ENCODE data around the gene PAK4. TPM values are rescaled to one million over a fixed set of nuclear protein-coding genes. Genes with fewer than 3 reads are reported as not detected.

Gene PAK4
- total and polyA plus RNA-seq, 2 experiments from 2014 or later, result 20.3 to 39.6 TPM

DNA sequence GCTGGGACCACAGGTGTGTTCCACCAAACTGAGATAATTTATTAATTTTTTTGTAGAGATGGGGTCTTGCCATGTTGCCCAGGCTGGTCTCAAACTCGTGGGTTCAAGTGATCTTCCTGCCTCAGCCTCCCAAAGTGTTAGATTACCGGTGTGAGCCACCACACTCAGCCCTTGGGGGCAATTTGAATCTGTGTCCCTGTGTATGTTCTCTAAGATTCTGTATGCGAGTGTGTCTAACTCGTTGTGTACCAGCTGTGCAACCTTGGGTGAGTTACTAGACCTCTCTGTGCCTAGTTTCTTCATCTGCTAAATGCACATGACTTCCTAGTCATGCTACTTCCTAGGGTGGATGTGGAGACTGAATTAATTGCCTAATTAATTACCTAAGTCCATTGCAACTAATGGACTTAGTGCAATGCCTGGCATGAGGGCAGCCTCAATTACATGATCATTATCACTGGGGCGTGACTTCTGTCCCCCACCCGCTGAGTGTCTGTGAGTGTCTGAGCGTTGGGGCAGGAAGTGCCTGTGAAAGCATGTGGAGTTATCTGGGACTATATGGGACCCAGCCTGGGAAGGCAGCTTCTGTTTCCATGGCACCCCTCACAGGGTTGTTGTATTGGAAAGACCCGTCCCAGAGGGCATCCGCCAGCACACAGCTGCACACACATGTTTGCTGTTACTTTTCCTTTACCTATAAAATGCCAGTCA, 69.4 kb downstream of the PAK4 start:
- Histone ChIP-seq H3K36me3 (replicated peaks; ENCODE audit: insufficient read depth, low read depth) (no peaks in the 10 kb centered on the region), H3K9me3 (ENCODE audit: low read depth) (no peaks in the 10 kb centered on the region), H4K20me1 (ENCODE audit: insufficient read depth, poor library complexity, severe bottlenecking) (no peaks in the 10 kb centered on the region), H3K9me2 (replicated peaks; ENCODE audit: insufficient read depth) (no peaks in the 10 kb centered on the region), H2AFZ (no peak overlapping the region), H3K27me3 (peaks cover 27% of the 10 kb centered on the region), H3K4me1 (ENCODE audit: insufficient read depth) (peaks cover 10% of the 10 kb centered on the region), H3K4me3 (no peak overlapping the region), H3K4me2 (no peak overlapping the region), H3K27ac (no peak overlapping the region), H3K79me2 (no peaks in the 10 kb centered on the region)
- TF ChIP-seq EZH2phosphoT487 (IDR thresholded peaks at IDR 0.05; ENCODE audit: low read depth, severe bottlenecking, unreplicated experiment) (no peak), CTCF (IDR thresholded peaks at IDR 0.05; ENCODE audit: poor library complexity) (no peak), EZH2 (IDR thresholded peaks at IDR 0.05; ENCODE audit: borderline replicate concordance) (no peak)
- DNase-seq (ENCODE audit: low spot score), result no peak
- WGBS (ENCODE audit: low lambda C conversion rate, missing lambda C conversion rate), result 54% methylated on average over 9 of the region's 9 CpGs

- Histone ChIP-seq H4K20me1 (ENCODE audit: insufficient read depth, poor library complexity, severe bottlenecking) (no peaks in the 10 kb centered on the region), H3K27ac (no peak overlapping the region), H3K36me3 (replicated peaks; ENCODE audit: insufficient read depth, low read depth) (no peaks in the 10 kb centered on the region), H3K4me3 (no peak overlapping the region), H3K4me2 (no peak overlapping the region), H3K4me1 (ENCODE audit: insufficient read depth) (peaks cover 10% of the 10 kb centered on the region), H3K9me3 (ENCODE audit: low read depth) (no peaks in the 10 kb centered on the region), H3K79me2 (no peaks in the 10 kb centered on the region), H3K27me3 (peaks cover 27% of the 10 kb centered on the region), H3K9me2 (replicated peaks; ENCODE audit: insufficient read depth) (no peaks in the 10 kb centered on the region), H2AFZ (no peak overlapping the region)
- no peak for DNase-seq (ENCODE audit: low spot score)
- WGBS (ENCODE audit: low lambda C conversion rate, missing lambda C conversion rate), result 61% methylated on average over 4 of the region's 9 CpGs
- TF ChIP-seq EZH2phosphoT487 (IDR thresholded peaks at IDR 0.05; ENCODE audit: low read depth, severe bottlenecking, unreplicated experiment), result no peak
- no peak for TF ChIP-seq CTCF (IDR thresholded peaks at IDR 0.05; ENCODE audit: poor library complexity)
Observed at GRCh38 chr19:39195755-39196154, 70.2 kb downstream of the PAK4 start.

DNA sequence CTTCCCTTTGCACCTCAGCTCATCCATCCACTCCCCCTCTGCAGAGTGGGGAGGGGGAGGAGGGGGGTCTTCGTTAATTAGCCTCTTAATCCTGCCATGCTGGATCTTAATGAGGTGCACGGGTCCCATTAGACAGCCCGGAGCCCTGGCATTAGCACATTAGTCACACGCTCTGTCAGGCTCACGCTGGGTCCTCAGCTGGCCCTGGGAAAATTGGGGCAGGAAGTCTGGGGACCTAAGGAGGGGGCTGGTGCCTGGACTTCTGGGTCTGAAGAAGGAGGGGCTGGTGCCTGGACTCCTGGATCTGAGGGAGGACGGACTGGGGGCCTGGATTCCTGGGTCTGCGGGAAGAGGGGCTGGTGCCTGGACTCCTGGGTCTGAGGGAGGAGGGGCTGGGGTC, 70.7 kb downstream of the PAK4 start:
- Histone ChIP-seq H3K4me1 (ENCODE audit: insufficient read depth) (peaks cover 10% of the 10 kb centered on the region), H3K9me2 (replicated peaks; ENCODE audit: insufficient read depth) (no peaks in the 10 kb centered on the region), H3K36me3 (replicated peaks; ENCODE audit: insufficient read depth, low read depth) (no peaks in the 10 kb centered on the region), H3K79me2 (no peaks in the 10 kb centered on the region), H3K9me3 (ENCODE audit: low read depth) (no peaks in the 10 kb centered on the region), H3K4me3 (no peak overlapping the region), H2AFZ (no peak overlapping the region), H3K4me2 (no peak overlapping the region), H3K27me3 (peaks cover 27% of the 10 kb centered on the region), H4K20me1 (ENCODE audit: insufficient read depth, poor library complexity, severe bottlenecking) (no peaks in the 10 kb centered on the region), H3K27ac (no peak overlapping the region)
- TF ChIP-seq EZH2phosphoT487 (IDR thresholded peaks at IDR 0.05; ENCODE audit: low read depth, severe bottlenecking, unreplicated experiment) (no peak), CTCF (IDR thresholded peaks at IDR 0.05; ENCODE audit: poor library complexity) (no peak), EZH2 (IDR thresholded peaks at IDR 0.05; ENCODE audit: borderline replicate concordance) (no peak)
- no peak for DNase-seq (ENCODE audit: low spot score)
- 47% methylated on average over 6 of the region's 7 CpGs for WGBS (ENCODE audit: low lambda C conversion rate, missing lambda C conversion rate)
